ENCODE data around the gene C1QC. TPM values are rescaled to one million over a fixed set of nuclear protein-coding genes. Genes with fewer than 3 reads are reported as not detected.

The C1QC gene
- total RNA-seq, 3 donors from 2014 or later: 44.3 to 200 (median 189) TPM

DNA sequence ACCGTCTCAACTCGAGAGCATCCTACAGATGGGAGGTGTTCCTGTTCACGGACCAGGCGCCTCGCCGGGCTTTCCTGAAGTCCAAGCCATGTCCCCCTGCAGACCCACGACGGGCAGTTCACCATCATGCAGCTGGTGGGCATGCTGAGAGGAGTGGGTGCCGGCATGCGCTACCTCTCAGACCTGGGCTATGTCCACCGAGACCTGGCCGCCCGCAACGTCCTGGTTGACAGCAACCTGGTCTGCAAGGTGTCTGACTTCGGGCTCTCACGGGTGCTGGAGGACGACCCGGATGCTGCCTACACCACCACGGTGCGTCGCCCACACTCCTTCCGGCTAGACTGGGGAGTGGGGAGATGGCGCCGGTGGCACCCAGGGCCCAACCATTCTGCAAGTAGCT is 44.7 kb upstream of the C1QC start:
- DNase-seq: no peak
- H3K4me3 ChIP-seq: no peak overlapping the region
- ATAC-seq: no peak
- no peaks in the 10 kb centered on the region for H3K36me3 ChIP-seq (ENCODE audit: low read depth)
- H3K4me1 ChIP-seq (ENCODE audit: low read depth): no peaks in the 10 kb centered on the region
- H3K9me3 ChIP-seq: no peaks in the 10 kb centered on the region
- TF ChIP-seq, protein P1, sequence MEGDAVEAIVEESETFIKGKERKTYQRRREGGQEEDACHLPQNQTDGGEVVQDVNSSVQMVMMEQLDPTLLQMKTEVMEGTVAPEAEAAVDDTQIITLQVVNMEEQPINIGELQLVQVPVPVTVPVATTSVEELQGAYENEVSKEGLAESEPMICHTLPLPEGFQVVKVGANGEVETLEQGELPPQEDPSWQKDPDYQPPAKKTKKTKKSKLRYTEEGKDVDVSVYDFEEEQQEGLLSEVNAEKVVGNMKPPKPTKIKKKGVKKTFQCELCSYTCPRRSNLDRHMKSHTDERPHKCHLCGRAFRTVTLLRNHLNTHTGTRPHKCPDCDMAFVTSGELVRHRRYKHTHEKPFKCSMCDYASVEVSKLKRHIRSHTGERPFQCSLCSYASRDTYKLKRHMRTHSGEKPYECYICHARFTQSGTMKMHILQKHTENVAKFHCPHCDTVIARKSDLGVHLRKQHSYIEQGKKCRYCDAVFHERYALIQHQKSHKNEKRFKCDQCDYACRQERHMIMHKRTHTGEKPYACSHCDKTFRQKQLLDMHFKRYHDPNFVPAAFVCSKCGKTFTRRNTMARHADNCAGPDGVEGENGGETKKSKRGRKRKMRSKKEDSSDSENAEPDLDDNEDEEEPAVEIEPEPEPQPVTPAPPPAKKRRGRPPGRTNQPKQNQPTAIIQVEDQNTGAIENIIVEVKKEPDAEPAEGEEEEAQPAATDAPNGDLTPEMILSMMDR (IDR thresholded peaks at IDR 0.05): no peak
- intact Hi-C loops (cut with DNase I, micrococcal nuclease): no loop called here

GRCh38 chr1:22600071-22600816 is 43.2 kb upstream of the C1QC start:
- TF ChIP-seq, protein P1 (IDR thresholded peaks at IDR 0.05): no peak
- DNase-seq (peak in 2 of 3 donors; percentile 23 to 63), ATAC-seq (peak; percentile 91)
- Histone ChIP-seq H3K4me3 (no peak overlapping the region), H3K4me1 (ENCODE audit: low read depth) (no peaks in the 10 kb centered on the region), H3K9me3 (no peaks in the 10 kb centered on the region), H3K36me3 (ENCODE audit: low read depth) (no peaks in the 10 kb centered on the region)
- intact Hi-C loops (cut with DNase I, micrococcal nuclease): no loop called here

DNA sequence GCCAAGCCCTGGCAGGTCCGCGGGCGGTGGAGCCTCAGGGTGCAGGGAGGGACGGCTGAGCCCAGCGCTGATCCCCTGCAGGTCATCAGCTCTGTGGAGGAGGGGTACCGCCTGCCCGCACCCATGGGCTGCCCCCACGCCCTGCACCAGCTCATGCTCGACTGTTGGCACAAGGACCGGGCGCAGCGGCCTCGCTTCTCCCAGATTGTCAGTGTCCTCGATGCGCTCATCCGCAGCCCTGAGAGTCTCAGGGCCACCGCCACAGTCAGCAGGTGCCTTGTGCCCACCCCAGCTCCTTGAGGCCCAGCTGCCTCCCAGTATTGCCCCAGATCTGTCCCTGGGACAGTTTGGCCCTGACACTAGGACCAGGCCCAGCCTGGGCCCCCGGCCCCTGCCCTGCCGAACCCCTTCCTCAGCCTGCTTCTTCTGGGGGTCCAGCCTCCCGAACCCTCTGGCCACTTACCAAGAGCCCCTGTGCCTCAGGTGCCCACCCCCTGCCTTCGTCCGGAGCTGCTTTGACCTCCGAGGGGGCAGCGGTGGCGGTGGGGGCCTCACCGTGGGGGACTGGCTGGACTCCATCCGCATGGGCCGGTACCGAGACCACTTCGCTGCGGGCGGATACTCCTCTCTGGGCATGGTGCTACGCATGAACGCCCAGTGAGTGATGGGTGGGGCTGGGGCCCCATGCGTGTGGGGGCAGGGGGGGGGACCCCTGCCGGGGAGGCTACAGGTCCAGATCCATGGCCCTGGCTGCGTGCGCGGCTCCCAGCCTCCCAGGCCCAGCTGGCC is 42.4 kb upstream of the C1QC start:
- TF ChIP-seq, protein P1 (IDR thresholded peaks at IDR 0.05): no peak
- DNase-seq: no peak
- intact Hi-C loops (cut with DNase I, micrococcal nuclease): no loop called here
- no peak for ATAC-seq
- H3K36me3 ChIP-seq (ENCODE audit: low read depth): no peaks in the 10 kb centered on the region
- no peak overlapping the region for H3K4me3 ChIP-seq
- no peaks in the 10 kb centered on the region for H3K9me3 ChIP-seq
- H3K4me1 ChIP-seq (ENCODE audit: low read depth): no peaks in the 10 kb centered on the region

DNA sequence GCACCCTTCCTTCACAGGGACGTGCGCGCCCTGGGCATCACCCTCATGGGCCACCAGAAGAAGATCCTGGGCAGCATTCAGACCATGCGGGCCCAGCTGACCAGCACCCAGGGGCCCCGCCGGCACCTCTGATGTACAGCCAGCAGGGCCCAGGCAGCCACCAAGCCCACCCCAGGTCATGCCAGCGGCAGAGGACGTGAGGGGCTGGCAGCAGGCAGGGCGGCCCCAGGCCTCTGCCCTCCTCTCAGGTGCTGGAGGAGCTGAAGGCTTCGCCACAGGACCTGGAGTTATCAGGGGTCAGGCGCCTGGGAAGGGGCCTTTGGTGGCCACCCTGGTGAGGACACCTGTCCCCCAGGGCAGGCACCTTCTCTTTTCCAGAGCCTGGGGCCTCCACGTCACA is 41.8 kb upstream of the C1QC start:
- no peak for DNase-seq
- no peaks in the 10 kb centered on the region for H3K9me3 ChIP-seq
- H3K36me3 ChIP-seq (ENCODE audit: low read depth): no peaks in the 10 kb centered on the region
- TF ChIP-seq, protein P1 (IDR thresholded peaks at IDR 0.05): no peak
- ATAC-seq: no peak
- H3K4me3 ChIP-seq: no peak overlapping the region
- H3K4me1 ChIP-seq (ENCODE audit: low read depth): no peaks in the 10 kb centered on the region
- intact Hi-C loops (cut with DNase I, micrococcal nuclease): no loop called here

- no peaks in the 10 kb centered on the region for H3K4me1 ChIP-seq (ENCODE audit: low read depth)
- no peak overlapping the region for H3K4me3 ChIP-seq
- intact Hi-C loops (cut with DNase I, micrococcal nuclease): no loop called here
- ATAC-seq: no peak
- H3K36me3 ChIP-seq (ENCODE audit: low read depth): no peaks in the 10 kb centered on the region
- TF ChIP-seq, protein P1 (IDR thresholded peaks at IDR 0.05): no peak
- DNase-seq: no peak
- no peaks in the 10 kb centered on the region for H3K9me3 ChIP-seq
These were observed 41.2 kb upstream of the C1QC start for GRCh38 chr1:22602060-22602740.
